Smooth muscle cell of the pulmonary artery (primary cell): ENCODE data around the gene MTTP. TPM values are rescaled to one million over a fixed set of nuclear protein-coding genes. Genes with fewer than 3 reads are reported as not detected.

ENCODE experiments used
- total RNA-seq: library from RNA; depleted of rRNA; stranded (reverse); fragments of >200 nt; gene quantifications from 2 replicates; pipeline ENCODE4 v1.2.3, GENCODE V29; 2014

The MTTP gene
- total RNA-seq: 0.33 TPM in 1 of 2 replicates, not detected in the other

DNA sequence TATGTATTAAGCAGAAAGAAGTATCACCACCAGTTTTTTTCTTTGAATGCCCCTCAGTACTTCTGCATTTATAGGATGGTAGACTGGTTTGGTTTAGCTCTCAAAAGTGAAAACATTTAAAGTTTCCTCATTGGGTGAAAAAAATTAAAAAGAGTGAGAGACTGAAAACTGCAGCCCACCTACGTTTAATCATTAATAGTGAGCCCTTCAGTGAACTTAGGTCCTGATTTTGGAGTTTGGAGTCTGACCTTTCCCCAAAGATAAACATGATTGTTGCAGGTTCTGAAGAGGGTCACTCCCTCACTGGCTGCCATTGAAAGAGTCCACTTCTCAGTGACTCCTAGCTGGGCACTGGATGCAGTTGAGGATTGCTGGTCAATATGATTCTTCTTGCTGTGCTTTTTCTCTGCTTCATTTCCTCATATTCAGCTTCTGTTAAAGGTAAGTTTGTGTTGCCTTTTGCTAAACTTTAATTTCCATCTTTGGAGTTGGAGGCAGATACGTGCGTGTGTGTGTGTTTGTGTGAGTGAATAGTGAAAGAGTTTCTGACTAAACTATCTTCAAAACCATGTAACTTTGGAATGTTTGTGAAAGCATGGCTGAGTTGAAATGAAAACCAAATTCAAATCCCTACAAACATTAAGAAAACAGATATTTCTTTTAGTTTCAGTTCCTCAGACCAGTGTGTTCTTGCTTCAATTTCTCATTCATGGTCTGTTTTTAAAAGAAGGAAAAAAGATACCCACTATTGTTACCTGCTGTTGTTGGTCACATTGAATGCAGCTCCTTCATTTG, at the start of gene MTTP:
TSS of gene MTTP (plus strand) at position 295 of the 795 bp plus-strand sequence. CDS start at position 381, 86 bp downstream.

DNA sequence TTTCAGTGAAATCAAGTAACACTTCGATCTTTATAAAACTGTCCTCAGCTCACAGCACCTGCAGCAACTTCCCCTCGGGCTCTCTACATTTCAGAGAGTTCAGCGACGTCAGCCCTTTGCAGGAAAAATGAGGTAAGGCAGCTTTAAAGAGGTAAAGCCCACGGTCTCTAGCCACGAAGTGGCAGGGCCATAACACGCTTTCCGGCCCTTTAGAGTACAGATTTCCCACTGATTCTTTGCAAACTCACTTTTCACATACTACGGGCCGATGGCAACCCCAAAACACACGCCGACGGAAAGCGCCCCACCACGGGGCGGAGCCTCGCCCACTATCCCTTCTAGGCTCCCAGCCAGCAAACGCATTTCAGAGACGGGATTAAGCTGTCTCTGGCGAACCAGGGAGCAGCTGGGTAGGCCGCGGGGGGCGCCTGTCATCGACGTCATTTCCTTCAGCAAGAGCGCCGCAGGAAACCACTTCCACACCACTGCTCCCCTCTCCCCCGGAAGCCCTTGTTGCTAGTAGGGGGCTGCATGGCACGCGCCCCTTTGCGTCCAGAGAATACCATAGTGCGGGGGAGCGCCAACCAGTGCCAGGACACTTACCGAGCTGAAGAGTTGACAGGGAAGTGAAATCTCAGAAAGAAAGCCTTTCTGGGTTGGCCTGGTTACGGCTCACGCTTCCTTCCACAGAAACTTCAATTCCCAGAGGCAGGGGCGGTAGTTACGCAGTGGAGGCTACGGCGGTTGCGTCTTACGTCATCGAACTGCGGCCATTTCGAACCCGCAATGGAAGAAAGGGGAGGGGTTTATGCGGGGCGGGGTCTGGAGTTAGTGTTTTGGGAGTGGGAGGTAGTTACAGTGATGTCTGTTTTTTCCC, 11.1 kb upstream of the MTTP start, which contains the start of gene TRMT10A:
TSS of gene TRMT10A (minus strand) at position 730 of the 877 bp plus-strand sequence. CDS start 4,701 bp downstream, outside the sequence.

DNA sequence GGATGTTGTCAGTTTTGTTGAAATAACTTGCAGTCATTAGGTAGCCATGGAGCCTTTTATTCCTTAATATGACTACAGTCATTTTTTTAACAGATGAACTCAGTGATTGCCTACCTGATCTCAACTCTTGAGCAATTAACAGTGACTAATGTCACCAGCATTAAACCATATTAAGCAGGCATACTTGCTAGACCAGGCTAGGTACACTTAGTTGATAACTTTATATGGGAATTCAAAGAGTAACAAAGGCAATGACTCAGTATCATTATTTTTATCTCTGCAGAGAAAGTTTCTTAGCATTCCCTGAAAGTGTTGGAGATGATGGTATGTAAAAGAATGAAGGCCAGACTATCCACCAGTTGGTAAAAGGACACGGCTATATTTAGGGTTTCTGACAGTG, 83.2 kb downstream of the MTTP start, which contains the start of gene C4orf54:
TSS of gene C4orf54 (minus strand) at position 31 of the 400 bp plus-strand sequence. CDS start 3,180 bp downstream, outside the sequence.

Other genes with a start within 250 kb of the MTTP start
- gene ADH1C, start 222.1 kb upstream of the MTTP start, total RNA-seq: 0.07 and 0.23 TPM in 2 replicates
- not detected in 2 replicates for gene ADH7, start 139.5 kb upstream of the MTTP start, total RNA-seq
- gene C4orf17, start 63.8 kb upstream of the MTTP start, total RNA-seq: not detected in 2 replicates
- gene TRMT10A, start 10.8 kb upstream of the MTTP start, total RNA-seq: 5.8 and 7.4 TPM in 2 replicates
- not detected in 2 replicates for gene C4orf54, start 83.0 kb downstream of the MTTP start, total RNA-seq
- gene DAPP1, start 242.0 kb downstream of the MTTP start, total RNA-seq: not detected in 2 replicates